ENCODE results near the gene PRKG1.
"Not testable (repeated sequence)": the region's sequence is repeated elsewhere in the genome, so short reads cannot be mapped to it uniquely, and the experiment has no call there.

PRKG1 gene

GRCh38 chr10:51430506-51430905, 356.2 kb downstream of the PRKG1 start:
- Histone ChIP-seq H3K9me3 (replicated peaks; ENCODE audit: low read length) (no peaks in the 10 kb centered on the region), H3K4me3 (ENCODE audit: low read length) (no peak overlapping the region), H3K36me3 (ENCODE audit: insufficient read depth, low read length) (no peaks in the 10 kb centered on the region), H3K4me1 (ENCODE audit: control insufficient read depth, insufficient read depth, low read length) (no peaks in the 10 kb centered on the region), H3K4me2 (ENCODE audit: low read length) (no peak overlapping the region), H3K9ac (ENCODE audit: low read depth, low read length) (no peak overlapping the region), H3K27me3 (ENCODE audit: control insufficient read depth, insufficient read depth, low read length) (no peaks in the 10 kb centered on the region)

- Histone ChIP-seq H3K9me3 (replicated peaks; ENCODE audit: low read length) (no peaks in the 10 kb centered on the region), H3K4me2 (ENCODE audit: low read length) (no peak overlapping the region), H3K9ac (ENCODE audit: low read depth, low read length) (no peak overlapping the region), H3K4me3 (ENCODE audit: low read length) (no peak overlapping the region), H3K36me3 (ENCODE audit: insufficient read depth, low read length) (no peaks in the 10 kb centered on the region), H3K4me1 (ENCODE audit: control insufficient read depth, insufficient read depth, low read length) (no peaks in the 10 kb centered on the region), H3K27me3 (ENCODE audit: control insufficient read depth, insufficient read depth, low read length) (no peaks in the 10 kb centered on the region)
Observed at GRCh38 chr10:51433949-51434475, 359.7 kb downstream of the PRKG1 start.

- H3K4me1 ChIP-seq (ENCODE audit: control insufficient read depth, insufficient read depth, low read length): no peaks in the 10 kb centered on the region
- H3K9me3 ChIP-seq (replicated peaks; ENCODE audit: low read length): no peaks in the 10 kb centered on the region
- no peak overlapping the region for H3K4me2 ChIP-seq (ENCODE audit: low read length)
- H3K36me3 ChIP-seq (ENCODE audit: insufficient read depth, low read length): no peaks in the 10 kb centered on the region
- H3K9ac ChIP-seq (ENCODE audit: low read depth, low read length): no peak overlapping the region
- H3K4me3 ChIP-seq (ENCODE audit: low read length): no peak overlapping the region
- no peaks in the 10 kb centered on the region for H3K27me3 ChIP-seq (ENCODE audit: control insufficient read depth, insufficient read depth, low read length)
Observed at GRCh38 chr10:51436805-51437204, 362.5 kb downstream of the PRKG1 start.

- H3K27me3 ChIP-seq (ENCODE audit: control insufficient read depth, insufficient read depth, low read length): no peaks in the 10 kb centered on the region
Observed at GRCh38 chr10:51439645-51440044, 365.4 kb downstream of the PRKG1 start.

GRCh38 chr10:51445588-51445987, 371.3 kb downstream of the PRKG1 start:
- H3K27me3 ChIP-seq (ENCODE audit: control insufficient read depth, insufficient read depth, low read length): no peaks in the 10 kb centered on the region
- H3K4me1 ChIP-seq (ENCODE audit: control insufficient read depth, insufficient read depth, low read length): no peaks in the 10 kb centered on the region
- H3K9me3 ChIP-seq (replicated peaks; ENCODE audit: low read length): no peaks in the 10 kb centered on the region
- H3K36me3 ChIP-seq (ENCODE audit: insufficient read depth, low read length): no peaks in the 10 kb centered on the region
- no peak overlapping the region for H3K9ac ChIP-seq (ENCODE audit: low read depth, low read length)
- H3K4me2 ChIP-seq (ENCODE audit: low read length): no peak overlapping the region
- no peak overlapping the region for H3K4me3 ChIP-seq (ENCODE audit: low read length)

More at GRCh38 chr10:51439645-51440044, 365.4 kb downstream of the PRKG1 start:
- H3K9me3 ChIP-seq (replicated peaks; ENCODE audit: low read length): no peaks in the 10 kb centered on the region
- no peak overlapping the region for H3K9ac ChIP-seq (ENCODE audit: low read depth, low read length)
- H3K4me2 ChIP-seq (ENCODE audit: low read length): no peak overlapping the region
- no peaks in the 10 kb centered on the region for H3K4me1 ChIP-seq (ENCODE audit: control insufficient read depth, insufficient read depth, low read length)
- H3K4me3 ChIP-seq (ENCODE audit: low read length): no peak overlapping the region
- H3K36me3 ChIP-seq (ENCODE audit: insufficient read depth, low read length): no peaks in the 10 kb centered on the region

- no peak overlapping the region for H3K4me2 ChIP-seq (ENCODE audit: low read length)
- H3K4me1 ChIP-seq (ENCODE audit: control insufficient read depth, insufficient read depth, low read length): no peaks in the 10 kb centered on the region
- H3K4me3 ChIP-seq (ENCODE audit: low read length): no peak overlapping the region
- H3K9me3 ChIP-seq (replicated peaks; ENCODE audit: low read length): no peaks in the 10 kb centered on the region
- no peaks in the 10 kb centered on the region for H3K27me3 ChIP-seq (ENCODE audit: control insufficient read depth, insufficient read depth, low read length)
- no peaks in the 10 kb centered on the region for H3K36me3 ChIP-seq (ENCODE audit: insufficient read depth, low read length)
- H3K9ac ChIP-seq (ENCODE audit: low read depth, low read length): no peak overlapping the region
Observed at GRCh38 chr10:51447119-51447518, 372.8 kb downstream of the PRKG1 start.

GRCh38 chr10:51455762-51456161, 381.5 kb downstream of the PRKG1 start:
- H3K9me3 ChIP-seq (replicated peaks; ENCODE audit: low read length); H3K36me3 ChIP-seq (ENCODE audit: insufficient read depth, low read length); H3K9ac ChIP-seq (ENCODE audit: low read depth, low read length); H3K4me1 ChIP-seq (ENCODE audit: control insufficient read depth, insufficient read depth, low read length); H3K4me2 ChIP-seq (ENCODE audit: low read length); H3K27me3 ChIP-seq (ENCODE audit: control insufficient read depth, insufficient read depth, low read length); H3K4me3 ChIP-seq (ENCODE audit: low read length): not testable (repeated sequence)

GRCh38 chr10:51459476-51459875, 385.2 kb downstream of the PRKG1 start:
- H3K27me3 ChIP-seq (ENCODE audit: control insufficient read depth, insufficient read depth, low read length): no peaks in the 10 kb centered on the region
- no peak overlapping the region for H3K4me3 ChIP-seq (ENCODE audit: low read length)
- H3K9me3 ChIP-seq (replicated peaks; ENCODE audit: low read length): no peaks in the 10 kb centered on the region
- H3K36me3 ChIP-seq (ENCODE audit: insufficient read depth, low read length): no peaks in the 10 kb centered on the region
- H3K9ac ChIP-seq (ENCODE audit: low read depth, low read length): no peak overlapping the region
- H3K4me1 ChIP-seq (ENCODE audit: control insufficient read depth, insufficient read depth, low read length): no peaks in the 10 kb centered on the region
- H3K4me2 ChIP-seq (ENCODE audit: low read length): no peak overlapping the region

GRCh38 chr10:51462076-51462779, 387.9 kb downstream of the PRKG1 start:
- no peak overlapping the region for H3K4me2 ChIP-seq (ENCODE audit: low read length)
- no peaks in the 10 kb centered on the region for H3K27me3 ChIP-seq (ENCODE audit: control insufficient read depth, insufficient read depth, low read length)
- no peaks in the 10 kb centered on the region for H3K36me3 ChIP-seq (ENCODE audit: insufficient read depth, low read length)
- no peak overlapping the region for H3K9ac ChIP-seq (ENCODE audit: low read depth, low read length)
- no peaks in the 10 kb centered on the region for H3K9me3 ChIP-seq (replicated peaks; ENCODE audit: low read length)
- no peak overlapping the region for H3K4me3 ChIP-seq (ENCODE audit: low read length)
- no peaks in the 10 kb centered on the region for H3K4me1 ChIP-seq (ENCODE audit: control insufficient read depth, insufficient read depth, low read length)

GRCh38 chr10:51468424-51468823, 394.1 kb downstream of the PRKG1 start:
- Histone ChIP-seq H3K9me3 (replicated peaks; ENCODE audit: low read length) (no peaks in the 10 kb centered on the region), H3K9ac (ENCODE audit: low read depth, low read length) (no peak overlapping the region), H3K4me1 (ENCODE audit: control insufficient read depth, insufficient read depth, low read length) (no peaks in the 10 kb centered on the region), H3K27me3 (ENCODE audit: control insufficient read depth, insufficient read depth, low read length) (no peaks in the 10 kb centered on the region), H3K4me2 (ENCODE audit: low read length) (no peak overlapping the region), H3K36me3 (ENCODE audit: insufficient read depth, low read length) (no peaks in the 10 kb centered on the region), H3K4me3 (ENCODE audit: low read length) (no peak overlapping the region)

GRCh38 chr10:51469686-51470085, 395.4 kb downstream of the PRKG1 start:
- Histone ChIP-seq H3K27me3 (ENCODE audit: control insufficient read depth, insufficient read depth, low read length) (no peaks in the 10 kb centered on the region), H3K36me3 (ENCODE audit: insufficient read depth, low read length) (no peaks in the 10 kb centered on the region), H3K9ac (ENCODE audit: low read depth, low read length) (no peak overlapping the region), H3K4me1 (ENCODE audit: control insufficient read depth, insufficient read depth, low read length) (no peaks in the 10 kb centered on the region), H3K9me3 (replicated peaks; ENCODE audit: low read length) (no peaks in the 10 kb centered on the region), H3K4me3 (ENCODE audit: low read length) (no peak overlapping the region), H3K4me2 (ENCODE audit: low read length) (no peak overlapping the region)

- Histone ChIP-seq H3K27me3 (ENCODE audit: control insufficient read depth, insufficient read depth, low read length) (no peaks in the 10 kb centered on the region), H3K36me3 (ENCODE audit: insufficient read depth, low read length) (no peaks in the 10 kb centered on the region), H3K9ac (ENCODE audit: low read depth, low read length) (no peak overlapping the region), H3K4me3 (ENCODE audit: low read length) (no peak overlapping the region), H3K4me1 (ENCODE audit: control insufficient read depth, insufficient read depth, low read length) (no peaks in the 10 kb centered on the region), H3K4me2 (ENCODE audit: low read length) (no peak overlapping the region), H3K9me3 (replicated peaks; ENCODE audit: low read length) (no peaks in the 10 kb centered on the region)
Observed at GRCh38 chr10:51471271-51471670, 397.0 kb downstream of the PRKG1 start.

Measured in skeletal muscle satellite cell (primary cell).